GM03348 (cell line): ENCODE results near the gene ANP32B.
"Not testable (repeated sequence)": the region's sequence is repeated elsewhere in the genome, so short reads cannot be mapped to it uniquely, and the experiment has no call there.

Experiments used
- DNase-seq: peaks from one replicate; pipeline ENCODE4 v3.0.0; 2012; ENCODE audit warnings: low spot score

The ANP32B gene

DNA sequence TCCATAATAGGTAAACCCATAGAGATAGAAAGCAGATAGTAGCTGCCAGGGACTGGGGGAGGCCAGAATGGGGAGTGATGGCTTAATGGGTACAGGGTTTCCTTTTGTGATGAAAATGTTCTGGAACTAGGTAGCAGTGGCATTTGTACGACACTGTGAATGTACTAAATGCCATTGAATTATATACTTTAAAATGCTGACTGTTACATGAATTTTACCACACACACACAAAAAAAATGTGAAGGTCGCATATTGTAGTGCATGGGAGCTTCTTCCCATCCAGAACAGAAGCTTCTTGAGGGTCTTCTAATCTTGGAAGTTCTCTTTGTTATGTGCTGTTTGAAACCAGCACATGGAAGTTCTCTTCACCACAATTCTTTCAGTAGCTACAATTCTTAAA lies 19.9 kb upstream of the ANP32B start:
- DNase-seq, result no peak

DNA sequence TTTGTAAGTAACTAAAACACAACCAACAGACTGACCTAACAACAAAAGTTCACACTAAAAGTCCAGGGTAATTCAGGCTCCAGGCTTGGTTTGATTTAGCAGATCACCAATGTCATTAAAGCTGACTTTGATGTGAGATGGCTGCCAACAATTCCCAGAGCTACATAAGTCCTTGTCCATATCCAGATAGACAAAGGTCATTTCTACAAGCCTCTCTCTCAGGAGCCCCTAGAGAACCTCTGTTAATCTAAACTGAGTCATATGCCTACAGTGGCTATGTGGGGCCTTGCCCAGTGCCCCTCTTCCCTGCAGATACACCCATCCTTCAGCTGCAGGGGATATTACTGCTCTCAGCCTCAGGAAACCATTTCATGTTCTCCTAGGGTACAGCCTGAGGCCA lies 18.2 kb upstream of the ANP32B start:
- no peak for DNase-seq

DNA sequence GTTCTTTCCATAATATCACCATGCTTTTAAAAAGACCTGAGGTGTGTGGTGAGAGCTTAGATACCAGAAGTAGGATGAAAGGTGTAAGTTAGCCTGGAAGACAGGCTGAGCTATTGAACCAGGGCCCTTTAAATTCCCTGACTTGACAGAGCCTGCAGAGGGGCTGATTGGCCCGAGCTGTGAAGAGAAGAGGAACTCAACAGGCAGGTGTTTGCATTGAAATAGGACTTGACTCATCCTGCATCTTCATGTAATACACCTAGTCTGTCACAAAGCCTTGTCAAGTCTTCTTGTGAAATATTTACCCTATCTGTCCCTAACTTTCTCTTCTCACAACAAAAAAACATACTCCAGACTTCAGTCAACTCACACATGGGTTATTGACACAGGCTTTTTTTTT lies 16.6 kb upstream of the ANP32B start:
- no peak for DNase-seq

DNA sequence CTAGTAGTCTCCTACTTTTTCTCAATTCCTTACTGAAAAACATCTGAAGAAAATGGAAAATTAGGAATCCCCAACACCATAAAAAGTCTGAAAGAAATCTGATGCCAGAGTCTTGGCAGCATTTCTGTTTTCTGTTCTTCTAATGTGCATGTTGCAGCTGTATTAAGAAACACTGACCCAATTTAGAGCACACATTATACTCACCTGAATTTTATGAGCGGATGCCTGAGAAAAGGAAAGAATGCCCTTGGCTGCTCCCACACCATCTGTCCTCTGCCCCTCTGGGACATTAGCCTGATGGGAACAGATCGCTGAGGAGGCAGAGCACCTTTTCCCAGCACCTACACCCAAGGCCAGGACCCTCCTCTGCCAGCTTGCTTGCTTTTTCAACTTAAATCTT lies 14.1 kb upstream of the ANP32B start:
- DNase-seq, result no peak

DNA sequence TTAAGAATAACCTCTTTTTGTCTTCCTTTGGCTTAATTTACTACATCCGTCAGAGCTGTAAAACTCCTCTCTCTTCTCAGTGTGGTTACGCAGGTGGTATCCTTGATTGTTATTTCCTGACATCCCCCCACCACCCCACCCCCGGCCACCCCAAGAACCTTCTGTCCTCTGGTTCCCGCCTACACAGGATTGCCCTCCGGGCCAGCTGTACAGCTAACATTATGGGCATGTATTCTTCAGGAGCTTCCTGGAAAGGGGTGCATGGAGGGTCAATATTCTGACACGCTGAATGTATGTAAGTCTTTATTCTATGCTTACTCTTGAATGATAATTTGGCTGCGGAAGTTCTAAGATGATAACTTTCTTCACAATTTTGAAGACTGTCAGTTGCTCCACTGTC lies 13.0 kb upstream of the ANP32B start:
- DNase-seq, result no peak

DNA sequence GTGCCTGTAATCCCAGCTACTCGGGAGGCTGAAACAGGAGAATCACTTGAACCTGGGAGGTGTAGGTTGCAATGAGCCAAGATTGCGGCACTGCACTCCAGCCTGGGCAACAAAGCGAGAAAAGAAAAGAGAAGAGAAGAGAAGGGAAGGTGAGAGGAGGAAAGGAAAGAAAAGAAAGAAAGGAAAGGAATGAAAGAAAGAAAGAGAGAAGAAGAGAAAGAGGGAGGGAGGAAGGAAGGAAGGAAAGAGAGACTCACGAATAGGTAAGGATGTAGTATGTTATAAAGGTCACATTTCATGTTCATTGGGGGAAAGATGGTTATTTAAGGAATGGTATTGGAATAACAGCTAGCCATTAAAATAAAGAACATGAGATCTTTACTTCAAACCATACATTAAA lies 10.4 kb upstream of the ANP32B start:
- no peak for DNase-seq

DNA sequence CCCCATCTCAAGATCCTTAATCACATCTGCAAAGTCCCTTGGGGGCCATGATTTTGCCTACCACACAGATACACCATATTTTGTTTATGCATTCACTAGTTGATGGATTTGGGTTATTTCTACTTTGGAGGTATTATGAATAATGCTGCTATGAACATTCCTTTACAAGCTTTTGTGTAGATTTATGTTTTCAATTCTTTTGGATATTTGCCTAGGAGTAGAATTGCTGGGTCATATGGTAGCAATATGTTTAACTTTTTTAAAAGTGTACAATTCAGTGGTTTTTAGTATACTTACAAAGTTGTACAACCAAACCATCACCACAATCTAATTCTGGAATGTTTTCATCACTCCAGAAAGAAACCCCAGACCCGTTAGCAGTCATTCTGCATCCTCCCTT lies 7.8 kb upstream of the ANP32B start:
- DNase-seq, result no peak

DNA sequence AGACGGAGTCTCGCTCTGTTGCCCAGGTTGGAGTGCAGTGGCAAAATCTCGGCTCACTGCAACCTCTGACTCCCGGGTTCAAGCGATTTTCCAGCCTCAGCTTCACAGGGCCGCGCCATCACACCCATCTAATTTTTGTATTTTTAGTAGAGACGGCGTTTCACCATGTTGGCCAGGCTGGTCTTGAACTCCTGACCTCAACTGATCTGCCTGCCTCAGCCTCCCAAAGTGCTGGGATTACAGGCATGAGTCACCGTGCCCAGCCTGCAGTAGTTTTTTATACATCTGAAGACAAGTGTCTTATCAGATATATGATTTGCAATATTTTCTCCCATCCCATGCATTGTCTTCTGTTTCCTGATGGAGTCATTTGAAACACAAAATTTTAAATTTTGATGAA lies 6.5 kb upstream of the ANP32B start:
- DNase-seq, result not testable (repeated sequence)

DNA sequence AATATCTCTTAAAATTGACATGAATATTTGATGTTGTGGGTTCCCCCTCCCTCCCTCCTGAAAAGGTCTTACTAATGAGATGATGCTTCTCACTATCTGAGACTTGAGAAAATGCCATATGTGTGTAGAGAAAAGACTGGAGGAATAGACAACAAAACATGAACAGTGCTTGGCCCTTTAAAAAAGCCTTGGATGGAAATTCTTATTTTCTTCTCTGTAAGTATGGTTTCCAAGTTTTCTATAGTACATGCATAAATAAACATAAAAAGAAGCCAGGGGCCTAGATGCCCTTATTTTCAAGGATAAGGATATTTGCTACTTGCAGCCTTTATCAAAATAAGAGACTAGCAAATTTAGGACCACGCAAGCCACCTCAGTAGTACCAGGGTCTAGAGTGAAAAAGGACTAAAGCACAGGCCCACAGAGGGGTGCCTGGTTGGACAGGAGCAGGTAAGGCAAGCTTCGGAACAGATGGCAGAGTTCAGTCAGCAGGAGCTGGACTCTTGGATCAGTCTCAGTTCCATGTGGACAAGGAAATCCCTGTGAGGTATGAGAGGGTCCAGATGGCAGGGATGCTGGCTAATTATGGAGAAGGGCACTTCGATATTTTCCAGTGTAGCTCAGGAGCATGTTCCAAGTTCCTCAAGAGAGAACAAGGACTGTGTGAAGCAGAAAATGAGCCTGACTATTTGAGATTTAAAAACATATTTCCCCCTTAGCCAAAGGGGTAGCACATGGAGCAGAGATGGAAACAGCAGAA lies 4.6 kb upstream of the ANP32B start:
- no peak for DNase-seq

DNA sequence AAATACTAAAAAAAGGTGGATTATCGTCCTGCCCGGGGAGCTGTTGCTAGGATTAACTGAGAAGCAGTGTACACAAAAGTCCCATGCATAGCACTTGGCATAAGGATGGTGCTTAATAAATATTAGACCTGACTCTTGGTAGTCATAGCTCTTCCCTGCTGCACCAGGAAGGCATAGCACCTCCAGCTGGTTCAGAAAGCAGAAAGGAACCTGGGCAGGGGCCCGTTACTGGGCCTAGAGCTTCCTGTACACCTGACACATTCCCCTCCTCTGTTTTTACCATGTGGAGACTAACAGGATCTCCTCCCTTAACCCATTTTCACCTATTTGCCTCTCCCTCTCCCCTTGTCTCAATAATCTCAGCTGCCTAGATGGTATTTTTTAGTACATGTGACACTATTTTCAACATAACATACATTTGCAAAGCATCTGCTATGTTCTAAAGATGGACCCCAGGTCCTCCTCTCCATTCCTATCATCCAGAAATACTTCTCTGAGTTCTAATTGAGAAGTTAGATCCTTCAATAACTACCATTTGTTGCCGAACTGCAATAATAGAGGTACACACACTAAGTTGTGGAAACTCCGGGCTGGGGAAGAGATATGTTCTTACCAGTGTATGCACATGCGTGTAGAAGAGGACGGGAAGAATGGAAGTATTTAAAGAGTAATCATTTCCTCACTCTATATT lies 3.2 kb upstream of the ANP32B start:
- no peak for DNase-seq

DNA sequence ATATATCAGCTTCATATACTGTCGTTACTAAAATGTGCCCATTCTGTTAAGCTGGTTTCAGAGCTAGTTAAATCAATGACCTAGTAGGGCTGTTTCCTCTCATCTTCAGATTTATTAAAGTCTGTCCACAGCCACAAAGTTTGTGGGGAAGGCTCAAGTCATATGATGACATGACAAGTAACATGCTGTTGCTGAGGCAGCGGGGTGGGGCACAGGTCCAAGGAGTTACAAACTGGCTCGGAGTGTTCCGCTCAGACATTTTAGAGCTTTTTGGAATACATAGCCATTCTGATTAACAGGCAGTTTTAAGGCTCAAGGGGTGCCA lies 2.7 kb upstream of the ANP32B start:
- peak; percentile 62 for DNase-seq

DNA sequence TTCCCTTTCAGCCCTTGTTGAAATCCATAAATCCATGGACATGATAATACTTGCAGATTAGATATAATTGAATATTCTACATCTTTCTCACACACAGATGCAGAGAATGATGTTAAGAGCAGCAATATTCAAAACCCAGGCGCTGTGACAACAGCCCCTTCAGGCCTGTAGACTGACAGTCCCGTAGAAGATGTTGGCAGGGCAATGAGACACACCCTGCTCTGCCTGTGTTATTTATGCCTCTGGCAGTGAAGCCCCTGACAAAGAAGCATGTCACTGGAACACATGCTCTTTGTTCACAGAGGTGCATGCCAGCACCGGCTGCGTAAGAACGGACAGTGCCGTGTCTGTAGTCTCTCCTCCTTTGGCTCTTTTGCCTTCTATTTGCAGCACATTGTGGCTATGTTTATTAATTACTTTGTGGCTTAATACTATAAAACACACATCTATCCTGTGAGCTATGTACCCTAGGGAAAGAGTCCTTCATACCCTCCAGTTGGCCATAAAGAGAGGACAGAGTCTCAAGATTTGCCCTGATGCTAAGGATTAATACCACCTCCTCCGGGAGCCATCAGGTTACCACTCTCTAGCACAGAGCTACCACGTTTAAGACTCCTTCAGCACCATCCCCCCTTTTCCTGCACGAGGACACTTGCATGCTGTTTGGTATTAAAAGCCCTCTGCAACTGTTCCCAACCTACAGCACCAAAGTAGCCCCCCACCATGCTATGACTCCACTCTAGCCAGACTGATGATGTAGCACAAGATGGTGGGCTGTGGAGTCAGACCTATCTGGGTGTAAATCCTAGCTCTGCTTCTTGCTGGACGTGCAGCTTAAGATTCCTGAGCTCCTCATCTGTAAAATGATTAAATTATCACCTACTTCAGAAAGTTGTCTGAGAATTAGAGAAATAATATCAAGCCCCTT lies 2.0 kb upstream of the ANP32B start:
- DNase-seq, result no peak

DNA sequence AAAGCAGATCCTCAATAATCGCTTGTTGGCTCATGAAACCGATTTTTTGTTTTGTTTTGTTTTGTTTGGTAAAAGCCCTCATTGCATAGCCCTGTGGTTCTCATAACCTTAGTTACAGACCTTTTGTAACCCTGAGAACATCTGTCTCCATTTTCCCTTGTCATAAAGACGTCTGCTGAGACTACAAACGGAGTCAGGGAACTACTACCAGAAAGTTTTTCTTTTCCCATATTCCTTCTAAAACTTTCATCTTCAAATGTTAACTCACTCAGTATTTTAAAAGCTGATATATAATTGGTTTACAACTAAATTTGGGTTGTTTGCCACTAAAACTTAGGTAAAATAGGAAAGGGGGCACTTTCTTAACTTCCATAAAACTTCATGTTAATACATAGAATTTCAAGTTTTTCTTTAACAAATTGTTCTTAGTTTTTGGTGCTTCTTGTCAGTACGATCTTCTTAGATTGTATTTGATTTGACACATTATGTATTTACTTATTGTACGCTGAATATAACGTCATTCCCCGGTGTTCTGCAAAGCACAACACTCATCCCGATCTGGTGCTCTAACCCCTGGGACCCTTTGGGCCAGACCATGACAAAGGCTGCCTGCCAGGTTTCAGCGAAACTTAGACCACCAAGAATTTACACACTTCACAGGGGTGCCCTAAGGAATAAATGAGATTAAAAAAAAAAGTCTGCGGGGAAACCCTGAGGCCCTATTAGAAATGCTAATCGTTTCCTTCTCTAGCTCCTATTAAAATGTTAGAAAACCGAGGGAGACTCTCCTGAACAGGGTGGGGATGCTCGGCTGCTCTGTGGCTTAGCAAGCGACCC lies 1.1 kb upstream of the ANP32B start:
- DNase-seq, result no peak

DNA sequence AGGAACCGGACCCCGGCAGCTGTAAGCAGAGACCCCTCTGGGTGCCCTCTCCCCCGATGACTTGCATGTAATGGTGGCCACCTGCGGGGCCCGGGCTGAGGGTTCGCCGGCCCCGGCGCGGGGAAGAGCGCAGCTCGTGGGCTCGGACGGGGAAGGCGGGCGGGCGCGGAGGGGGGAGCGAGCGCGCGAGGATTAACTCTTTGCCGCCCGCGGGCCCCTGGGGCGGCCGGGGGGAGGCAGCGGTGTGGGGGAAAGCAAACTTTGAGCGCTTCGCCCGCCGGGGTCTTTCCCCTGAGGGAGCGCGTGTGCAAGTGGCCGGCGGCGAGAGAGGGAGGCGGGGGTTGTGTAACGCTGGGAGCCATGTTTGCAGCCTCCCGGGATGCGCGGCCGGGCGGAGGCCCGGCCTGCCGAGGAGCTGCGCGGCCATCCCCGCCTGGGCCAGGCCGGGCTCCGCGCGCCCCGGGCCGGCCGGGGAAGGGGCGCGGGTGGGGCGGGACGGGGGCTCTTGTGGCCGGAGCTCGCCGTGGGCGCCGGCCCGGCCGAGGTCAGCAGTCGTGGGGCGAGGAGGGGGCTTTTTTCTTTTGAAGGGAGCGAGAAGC lies 547 bp downstream of the ANP32B start:
- DNase-seq, result peak; percentile 76

DNA sequence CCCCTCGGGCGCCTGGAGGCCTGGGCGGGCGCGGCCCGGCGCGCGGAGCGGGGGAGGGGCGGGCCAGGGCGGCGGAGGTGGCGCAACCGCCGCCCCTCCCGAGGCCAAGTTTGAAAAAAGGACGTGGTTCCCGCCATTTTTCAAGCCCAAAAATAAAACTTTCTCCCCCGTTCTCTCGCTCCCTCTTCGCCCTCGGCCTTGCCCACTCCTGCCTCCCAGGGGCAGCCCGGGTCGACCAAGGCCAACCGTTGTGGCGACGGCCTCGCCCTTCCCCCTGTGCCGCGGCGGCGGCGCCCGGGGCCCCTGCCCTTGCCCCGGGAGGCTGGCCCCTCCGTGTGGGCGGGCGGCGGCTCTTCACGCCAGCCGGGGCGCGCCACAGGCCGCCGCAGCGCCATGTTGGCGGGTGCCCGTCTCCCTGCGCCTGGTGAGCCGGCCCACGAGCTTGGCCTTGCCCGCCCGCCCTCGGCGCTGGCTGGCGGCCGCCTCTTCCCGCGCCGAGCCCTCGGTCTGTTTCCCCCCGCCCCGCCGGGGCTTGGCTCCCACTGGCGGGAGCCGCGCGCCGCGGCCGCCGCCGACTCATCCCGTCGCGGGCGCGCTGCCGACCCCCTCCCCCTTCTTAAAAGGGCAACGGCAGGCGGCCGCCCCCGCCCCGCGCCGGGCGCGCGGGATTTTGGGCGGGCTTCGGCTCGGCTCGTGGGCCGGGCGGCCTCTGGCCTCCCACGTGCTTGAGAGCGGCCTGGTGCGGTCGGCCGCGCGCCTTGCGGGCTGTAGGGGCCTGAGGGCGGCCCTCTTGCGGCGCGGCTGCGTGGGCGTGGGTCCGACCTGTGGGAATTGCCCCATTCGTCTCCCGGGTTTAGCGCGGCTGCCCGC lies 1.3 kb downstream of the ANP32B start:
- DNase-seq, result peak; percentile 93

DNA sequence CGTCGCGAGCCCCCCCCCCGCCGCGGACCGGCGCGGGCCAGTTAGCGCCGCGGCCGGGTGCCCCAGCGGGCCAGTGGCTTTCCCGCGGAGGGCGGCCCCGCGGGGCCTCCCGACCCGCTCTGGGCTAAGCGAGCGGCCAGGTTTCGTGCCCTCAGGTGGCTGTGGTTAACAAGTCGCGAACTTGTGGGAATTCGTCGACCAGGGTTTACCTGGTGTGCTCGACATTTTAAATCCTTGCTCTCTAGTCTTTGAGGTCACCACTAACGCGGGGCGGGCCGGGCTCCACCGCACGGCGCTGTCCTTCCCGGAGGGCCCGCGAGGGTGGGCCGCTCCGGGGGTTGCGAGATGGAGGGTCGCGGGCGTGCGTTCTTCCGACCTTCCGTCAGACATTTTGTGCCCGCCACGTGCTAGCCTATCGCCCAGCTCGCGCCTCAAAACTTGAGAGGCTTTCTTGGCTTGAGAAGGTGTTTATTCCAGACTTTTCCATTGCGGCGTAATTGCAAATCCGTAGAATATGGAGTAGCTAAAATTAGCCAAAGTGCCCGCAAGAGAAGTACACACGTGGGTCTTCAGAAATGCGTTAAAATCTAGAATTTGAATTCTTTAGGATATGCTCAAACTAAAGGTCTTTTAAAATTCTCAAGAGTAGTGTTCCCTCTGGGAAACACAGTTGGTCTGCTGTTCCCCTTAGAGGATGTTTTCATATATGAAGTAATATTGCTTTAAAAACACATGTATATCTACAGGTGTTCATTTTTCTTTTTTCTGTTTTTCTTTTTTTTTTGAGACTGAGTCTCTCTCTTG lies 2.1 kb downstream of the ANP32B start:
- no peak for DNase-seq

DNA sequence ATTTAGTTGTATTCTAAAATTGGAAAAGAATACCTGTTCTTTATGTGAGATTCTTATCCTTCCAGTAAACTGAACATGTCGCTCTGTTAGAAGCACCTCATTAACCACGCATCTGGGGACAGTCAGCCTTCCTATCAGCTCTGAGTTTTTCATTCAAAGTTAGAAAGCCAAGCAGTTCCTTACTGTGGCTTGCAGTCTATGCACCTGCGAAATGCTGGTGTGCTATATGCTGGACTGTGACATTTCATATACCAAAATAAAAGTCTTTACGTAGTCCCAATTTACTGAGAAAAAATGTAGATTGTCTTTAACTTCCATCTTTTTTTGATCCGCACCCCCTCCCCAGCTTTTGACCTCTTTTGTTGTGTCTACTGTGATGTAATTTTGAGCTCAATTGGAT lies 4.3 kb downstream of the ANP32B start:
- no peak for DNase-seq

DNA sequence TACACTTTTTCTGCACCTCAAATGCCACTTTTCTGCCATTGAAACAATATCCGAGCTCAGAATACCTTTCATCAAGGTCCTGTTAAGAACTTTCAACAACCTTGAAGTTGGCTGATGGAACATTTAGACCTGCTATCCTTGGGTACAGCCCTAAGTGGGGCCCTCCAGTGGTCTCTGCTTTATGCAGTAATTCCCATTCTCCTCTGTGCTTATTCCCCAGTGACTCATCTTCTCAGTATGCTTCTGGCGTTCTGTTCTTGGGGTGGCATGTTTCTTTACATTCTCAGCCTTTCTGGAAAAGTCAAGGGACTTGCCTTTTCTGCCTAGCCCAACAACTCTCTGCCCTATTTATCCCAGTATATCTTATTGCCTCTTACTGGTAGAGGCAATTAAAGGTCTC lies 7.1 kb downstream of the ANP32B start:
- peak; percentile 75 for DNase-seq

DNA sequence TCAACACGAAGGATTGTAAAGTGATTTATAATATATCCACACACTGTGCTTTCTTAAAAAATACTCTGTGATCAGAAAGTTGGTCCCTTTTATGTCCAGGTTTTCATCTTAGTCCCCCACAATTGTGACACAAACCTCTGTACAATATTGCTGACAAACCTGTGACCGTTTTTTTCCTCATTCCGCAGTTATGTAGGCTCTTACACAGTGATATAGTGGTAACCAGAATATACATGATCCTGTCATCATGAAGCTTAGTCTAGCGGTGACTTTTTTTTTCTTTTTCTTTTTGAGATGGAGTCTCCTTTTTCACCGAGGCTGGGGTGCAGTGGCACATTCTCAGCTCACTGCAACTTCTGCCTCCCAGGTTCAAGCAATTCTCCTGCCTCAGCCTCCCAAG lies 8.7 kb downstream of the ANP32B start:
- no peak for DNase-seq

DNA sequence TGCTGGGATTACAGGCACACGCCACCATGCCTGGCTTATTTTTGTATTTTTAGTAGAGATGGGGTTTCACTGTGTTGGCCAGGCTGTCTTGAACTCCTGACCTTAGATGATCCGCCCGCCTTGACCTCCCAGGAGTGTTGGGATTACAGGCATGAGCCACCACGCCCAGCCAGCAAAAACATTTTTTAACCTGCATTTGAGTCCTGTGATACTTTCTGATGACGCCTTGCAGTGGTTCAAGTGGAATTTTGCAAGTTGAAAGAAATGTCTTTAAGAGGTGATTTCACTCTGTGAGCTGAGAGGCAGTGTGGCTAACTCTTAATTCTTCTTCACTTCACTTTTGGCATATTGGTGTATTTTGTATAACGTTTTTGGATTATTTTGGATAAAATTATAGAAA lies 9.1 kb downstream of the ANP32B start:
- no peak for DNase-seq
